ENCODE data around the gene CLBA1. TPM values are rescaled to one million over a fixed set of nuclear protein-coding genes. Genes with fewer than 3 reads are reported as not detected.

Gene CLBA1
- total RNA-seq, 1 experiment from 2014 or later = 14.8 TPM

DNA sequence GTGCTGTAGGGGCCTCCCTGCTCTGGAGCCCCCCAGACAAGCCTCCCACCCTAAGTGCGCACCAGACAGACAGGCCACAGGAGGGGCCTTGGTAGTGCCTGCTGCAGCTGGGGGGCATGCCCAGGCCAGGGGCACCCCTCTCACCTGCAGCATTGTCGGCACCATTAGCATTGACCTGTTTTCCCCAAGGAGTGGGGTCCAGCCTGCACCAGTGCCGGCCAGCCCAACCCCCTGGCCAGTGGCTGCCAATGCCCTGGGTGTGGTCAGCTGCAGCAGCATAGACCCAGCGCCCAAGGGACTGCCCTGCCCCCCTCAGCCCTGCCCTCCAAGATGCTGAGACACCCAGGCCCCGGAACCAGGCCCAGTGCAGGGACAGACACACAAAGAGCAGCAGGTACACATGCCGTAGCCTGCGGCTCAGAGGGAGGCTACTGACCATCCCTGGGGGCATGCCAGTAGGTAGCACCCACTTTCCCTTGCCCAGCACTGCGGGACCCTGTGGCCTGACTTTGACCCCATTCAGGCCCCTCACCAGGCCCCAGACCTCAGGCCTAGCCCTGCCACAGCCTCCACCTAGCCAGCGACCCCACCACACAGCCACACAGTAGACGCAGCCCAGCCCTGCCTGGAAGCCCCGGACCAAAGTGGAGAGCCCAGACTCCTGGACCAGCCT, 8.4 kb upstream of the CLBA1 start:
- H3K4me1 ChIP-seq (ENCODE audit: control insufficient read depth in 1 of 2, insufficient read depth in 2 of 2, low read length in 2 of 2) = peaks cover 62 to 82% of the 10 kb centered on the region in 2 experiments
- DNase-seq (ENCODE audit: low read depth, low spot score) (no peak), ATAC-seq (no peak)
- no peaks in the 10 kb centered on the region for H4K20me1 ChIP-seq (ENCODE audit: insufficient read depth)
- no peak overlapping the region for H2AFZ ChIP-seq (ENCODE audit: low read depth, low read length, poor library complexity, severe bottlenecking)
- BruUV-seq (replicated peaks) = TSS peak; percentile 61
- peaks cover 4% of the 10 kb centered on the region; the same call in 1 of the 2 replicates for H3K79me2 ChIP-seq (ENCODE audit: insufficient read depth, low read length)
- H3K9me2 ChIP-seq (ENCODE audit: insufficient read depth) = no peaks in the 10 kb centered on the region
- TF ChIP-seq POLR2AphosphoS5 (IDR thresholded peaks at IDR 0.05; ENCODE audit: low read depth, low read length) = no peak; the same call in 1 of the 2 replicates
- TF ChIP-seq, protein P1, sequence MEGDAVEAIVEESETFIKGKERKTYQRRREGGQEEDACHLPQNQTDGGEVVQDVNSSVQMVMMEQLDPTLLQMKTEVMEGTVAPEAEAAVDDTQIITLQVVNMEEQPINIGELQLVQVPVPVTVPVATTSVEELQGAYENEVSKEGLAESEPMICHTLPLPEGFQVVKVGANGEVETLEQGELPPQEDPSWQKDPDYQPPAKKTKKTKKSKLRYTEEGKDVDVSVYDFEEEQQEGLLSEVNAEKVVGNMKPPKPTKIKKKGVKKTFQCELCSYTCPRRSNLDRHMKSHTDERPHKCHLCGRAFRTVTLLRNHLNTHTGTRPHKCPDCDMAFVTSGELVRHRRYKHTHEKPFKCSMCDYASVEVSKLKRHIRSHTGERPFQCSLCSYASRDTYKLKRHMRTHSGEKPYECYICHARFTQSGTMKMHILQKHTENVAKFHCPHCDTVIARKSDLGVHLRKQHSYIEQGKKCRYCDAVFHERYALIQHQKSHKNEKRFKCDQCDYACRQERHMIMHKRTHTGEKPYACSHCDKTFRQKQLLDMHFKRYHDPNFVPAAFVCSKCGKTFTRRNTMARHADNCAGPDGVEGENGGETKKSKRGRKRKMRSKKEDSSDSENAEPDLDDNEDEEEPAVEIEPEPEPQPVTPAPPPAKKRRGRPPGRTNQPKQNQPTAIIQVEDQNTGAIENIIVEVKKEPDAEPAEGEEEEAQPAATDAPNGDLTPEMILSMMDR (IDR thresholded peaks at IDR 0.05 in 2 of 3, conservative IDR thresholded peaks at IDR 0.05 in 1 of 3; ENCODE audit: borderline replicate concordance in 1 of 3, insufficient read depth in 1 of 3, low read depth in 2 of 3, low read length in 2 of 3) = no peak
- TF ChIP-seq ZFX (IDR thresholded peaks at IDR 0.05) = 0 out of 2 replicates have a peak, but pooled peaks have one; percentile 3
- TF ChIP-seq TCF7L2 (IDR thresholded peaks at IDR 0.05; ENCODE audit: borderline replicate concordance, extremely low read depth, insufficient read depth, insufficient read length) = no peak
- no peaks in the 10 kb centered on the region for H3K27me3 ChIP-seq (ENCODE audit: insufficient read depth, low read length)
- ChIA-PET RAD21 (ENCODE audit: low non-redundant PET in 1 of 2, low total read pairs in 2 of 2, uncharacterized antibody in 2 of 2, unreplicated experiment in 2 of 2) (no interaction called here), CTCF (interaction anchor here (5.3 kb wide), 1 partner anchor 69 kb away, joined by 56 read pairs; no protein-coding TSS in a partner anchor), POLR2A (no interaction called here)
- peak overlapping the region; percentile 77 for H3K27ac ChIP-seq (ENCODE audit: low read depth, low read length)
- peak overlapping the region; percentile 80 for H3K9ac ChIP-seq (ENCODE audit: low read length)
- H3K36me3 ChIP-seq (ENCODE audit: control insufficient read depth in 1 of 2, insufficient read depth in 2 of 2, low read length in 2 of 2) = no peaks in the 10 kb centered on the region
- H3K4me3 ChIP-seq (replicated peaks in 1 of 2; ENCODE audit: low read depth in 1 of 2, low read length in 2 of 2) = peak overlapping the region; percentile 75 to 80
- H3K4me2 ChIP-seq (ENCODE audit: low read length) = peak overlapping the region; percentile 90
- intact Hi-C loops (cut with micrococcal nuclease) = loop anchor here (10.0 kb wide), 1 partner anchor 188 kb away; the partner anchor contains the start of gene JAG2
- no peaks in the 10 kb centered on the region for H3K9me3 ChIP-seq (ENCODE audit: control insufficient read depth in 1 of 2, insufficient read depth in 1 of 2, low read depth in 1 of 2, low read length in 2 of 2)

Data from HCT116 (cell line).